Activated naive CD4-positive, alpha-beta T cell treated with anti-CD3 and anti-CD28 coated beads, Interleukin-2, amount 50 U/mL, for 72 hours (primary cell): ENCODE measurements around the gene PRR5. TPM values are rescaled to one million over a fixed set of nuclear protein-coding genes. Genes with fewer than 3 reads are reported as not detected.
A peak's percentile ranks its signal among the peaks of the same experiment; 100 is the strongest.

Experiments used
- ATAC-seq, 2 donors: fragments of 150-1000 bp; cut with Tn5 transposase; 2 replicates each; pipeline ENCODE4 v1.10.0; 2021; ENCODE audit warnings: mild to moderate bottlenecking in 2 of 2, moderate library complexity in 2 of 2
- DNase-seq, 2 donors: peaks; one replicate each; pipeline ENCODE4 v3.0.0; 2021 to 2022; ENCODE audit warnings: low spot score in 2 of 2
- H3K27ac Mint-ChIP-seq, 2 donors: one replicate each; pipeline ENCODE4 v1.8.0; 2022; ENCODE audit warnings: mild to moderate bottlenecking in 2 of 2, mixed read lengths in 2 of 2
- H3K36me3 Mint-ChIP-seq, 2 donors: one replicate each; pipeline ENCODE4 v1.8.0; 2022; ENCODE audit warnings: mixed read lengths in 2 of 2
- H3K9me3 Mint-ChIP-seq, 2 donors: one replicate each; pipeline ENCODE4 v1.8.0; 2022; ENCODE audit warnings: mixed read lengths in 2 of 2
- total RNA-seq, 2 donors: library from RNA; stranded (reverse); gene quantifications; one replicate each; pipeline ENCODE4 v1.2.3, GENCODE V29; 2022

PRR5 gene
- total RNA-seq, 2 donors from 2014 or later, result 11.0 to 15.4 TPM

DNA sequence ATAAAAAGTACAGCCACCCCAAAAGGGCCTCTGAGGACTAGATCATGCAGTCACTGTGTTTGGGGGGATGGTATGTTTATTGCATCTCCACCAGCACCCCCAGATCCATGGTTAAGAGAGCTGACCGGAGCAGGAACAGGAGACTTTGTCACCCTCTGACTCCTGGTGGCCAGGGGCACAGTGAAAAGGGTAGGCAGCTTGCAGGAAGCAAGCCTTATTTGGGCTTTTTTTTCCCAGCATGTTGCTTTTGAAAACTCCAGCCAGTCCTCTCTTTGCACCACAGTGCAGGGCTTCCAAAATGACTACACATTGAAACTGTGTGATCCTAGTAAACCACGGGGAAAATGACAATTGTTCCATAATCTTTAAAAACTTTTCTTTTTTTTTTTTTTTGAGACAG, 20.6 kb downstream of the PRR5 start:
- no peak for ATAC-seq
- H3K27ac Mint-ChIP-seq, result peak overlapping the region in 1 of 2 donors; percentile 44
- no peaks in the 10 kb centered on the region for H3K9me3 Mint-ChIP-seq
- no peaks in the 10 kb centered on the region for H3K36me3 Mint-ChIP-seq
- no peak for DNase-seq

DNA sequence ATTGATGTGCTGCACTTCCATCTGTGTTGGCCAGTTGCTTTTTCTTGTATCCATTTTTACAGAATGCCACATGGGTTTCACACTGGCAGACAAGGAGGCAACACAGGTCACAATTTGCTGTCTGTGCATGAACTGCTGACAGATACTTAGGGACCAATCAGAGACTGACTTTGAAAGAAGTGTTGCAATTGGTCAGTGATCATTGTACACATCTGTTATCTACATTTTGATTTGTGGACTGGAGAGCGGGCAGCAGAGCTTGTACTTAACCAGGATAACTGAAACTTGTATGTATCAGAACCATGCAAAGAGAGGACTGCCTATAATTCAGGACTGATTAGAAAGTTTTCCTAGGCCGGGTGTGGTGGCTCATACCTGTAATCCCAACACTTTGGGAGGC, 21.8 kb downstream of the PRR5 start:
- peak in 1 of 2 donors; percentile 35 for ATAC-seq
- Mint-ChIP-seq H3K9me3 (no peaks in the 10 kb centered on the region), H3K27ac (no peak overlapping the region), H3K36me3 (no peaks in the 10 kb centered on the region)
- DNase-seq, result no peak

GRCh38 chr22:44724416-44724815, 22.4 kb downstream of the PRR5 start:
- no peak overlapping the region for H3K27ac Mint-ChIP-seq
- no peak for DNase-seq
- no peak for ATAC-seq
- no peaks in the 10 kb centered on the region for H3K36me3 Mint-ChIP-seq
- H3K9me3 Mint-ChIP-seq, result no peaks in the 10 kb centered on the region

DNA sequence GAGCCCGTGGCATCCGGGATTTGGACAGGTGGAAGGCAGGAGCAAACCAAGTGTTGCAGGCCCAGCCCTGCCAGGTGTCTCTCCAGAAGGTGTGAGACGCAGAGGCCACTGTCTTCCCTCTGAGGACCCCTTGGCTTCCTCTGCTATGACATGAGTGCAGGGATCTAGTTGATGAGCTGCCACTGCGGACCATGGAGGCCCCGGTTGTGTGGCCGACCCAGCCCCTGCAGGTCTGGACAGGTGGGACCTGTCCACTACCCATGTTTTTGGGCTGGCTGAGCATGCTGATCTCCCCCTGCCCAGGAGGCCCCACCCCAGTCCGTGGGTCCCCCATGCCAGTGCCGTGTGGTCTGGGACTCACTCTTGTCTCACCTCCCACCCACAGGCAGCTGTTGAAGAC, 22.9 kb downstream of the PRR5 start:
- no peaks in the 10 kb centered on the region for H3K9me3 Mint-ChIP-seq
- ATAC-seq, result no peak
- no peak for DNase-seq
- H3K36me3 Mint-ChIP-seq, result no peaks in the 10 kb centered on the region
- H3K27ac Mint-ChIP-seq, result no peak overlapping the region

DNA sequence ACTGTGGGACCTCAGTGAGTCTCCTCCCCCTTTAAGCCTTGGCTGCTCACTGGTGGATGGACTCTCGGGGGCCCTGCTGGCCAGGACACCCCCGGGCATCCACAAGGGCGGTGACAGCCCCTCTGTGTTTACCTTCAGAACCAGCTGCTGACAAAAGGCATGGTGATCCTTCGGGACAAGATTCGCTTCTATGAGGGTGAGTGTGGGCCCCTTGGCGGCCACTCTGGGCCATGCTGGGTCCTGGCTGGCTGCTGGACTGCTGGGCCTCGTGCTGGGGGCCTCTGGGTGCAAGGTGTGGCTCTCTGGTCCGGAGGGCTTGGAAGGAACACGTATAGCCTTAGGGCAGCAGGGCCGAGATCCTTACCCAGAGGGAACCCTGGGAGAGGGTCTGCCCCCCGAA, 24.4 kb downstream of the PRR5 start:
- ATAC-seq (no peak), DNase-seq (no peak)
- no peaks in the 10 kb centered on the region for H3K36me3 Mint-ChIP-seq
- no peaks in the 10 kb centered on the region for H3K9me3 Mint-ChIP-seq
- no peak overlapping the region for H3K27ac Mint-ChIP-seq

GRCh38 chr22:44727148-44727547, 25.1 kb downstream of the PRR5 start:
- ATAC-seq (no peak), DNase-seq (no peak)
- H3K36me3 Mint-ChIP-seq, result no peaks in the 10 kb centered on the region
- H3K9me3 Mint-ChIP-seq, result no peaks in the 10 kb centered on the region
- no peak overlapping the region for H3K27ac Mint-ChIP-seq

- Mint-ChIP-seq H3K36me3 (no peaks in the 10 kb centered on the region), H3K9me3 (no peaks in the 10 kb centered on the region), H3K27ac (peak overlapping the region in 1 of 2 donors; percentile 36)
- ATAC-seq, result no peak
- DNase-seq, result no peak
These were observed 25.7 kb downstream of the PRR5 start for GRCh38 chr22:44727709-44728108.

DNA sequence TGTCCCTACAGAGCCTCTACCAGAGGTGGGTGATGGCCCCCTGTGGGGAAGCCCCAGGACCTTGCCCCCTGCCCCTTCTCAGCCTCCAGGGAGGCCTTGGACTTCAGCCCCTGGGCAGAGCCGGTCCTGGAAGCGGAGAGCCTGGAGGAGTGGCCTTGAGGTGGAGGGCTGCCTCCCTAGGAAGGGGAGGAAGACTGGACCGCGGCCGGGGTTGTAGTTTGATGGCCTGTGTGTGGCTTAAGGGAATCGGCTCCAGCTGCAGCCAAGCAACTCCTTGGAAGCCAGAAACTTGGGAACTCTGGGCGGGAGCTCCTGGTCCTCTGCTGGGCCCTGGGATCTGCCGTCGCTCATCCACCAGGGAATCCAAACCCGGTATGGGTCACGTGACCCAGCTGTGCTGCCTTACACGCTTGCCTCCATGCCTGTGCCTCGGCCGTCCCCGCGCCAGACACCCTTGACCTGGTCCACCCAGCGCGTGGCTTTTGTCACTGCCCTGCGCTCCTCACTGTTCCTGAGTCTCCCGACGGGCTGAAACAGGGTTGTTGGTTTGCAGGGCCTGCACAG, 26.8 kb downstream of the PRR5 start:
- Mint-ChIP-seq H3K36me3 (no peaks in the 10 kb centered on the region), H3K9me3 (no peaks in the 10 kb centered on the region)
- no peak for ATAC-seq

GRCh38 chr22:44729391-44730021, 27.5 kb downstream of the PRR5 start:
- H3K9me3 Mint-ChIP-seq, result no peaks in the 10 kb centered on the region
- DNase-seq (no peak), ATAC-seq (peak; percentile 57 to 68)
- H3K36me3 Mint-ChIP-seq, result no peaks in the 10 kb centered on the region
- peak overlapping the region in 1 of 2 donors; percentile 53 for H3K27ac Mint-ChIP-seq

More for the DNA sequence above, 26.8 kb downstream of the PRR5 start:
- H3K27ac Mint-ChIP-seq, result peak overlapping the region in 1 of 2 donors; percentile 53
- DNase-seq, result no peak

GRCh38 chr22:44730022-44730393, 28.0 kb downstream of the PRR5 start:
- Mint-ChIP-seq H3K36me3 (no peaks in the 10 kb centered on the region), H3K27ac (no peak overlapping the region), H3K9me3 (no peaks in the 10 kb centered on the region)
- DNase-seq (no peak), ATAC-seq (no peak)

GRCh38 chr22:44730490-44731356, 28.7 kb downstream of the PRR5 start:
- Mint-ChIP-seq H3K9me3 (no peaks in the 10 kb centered on the region), H3K27ac (peak overlapping the region in 1 of 2 donors; percentile 23), H3K36me3 (no peaks in the 10 kb centered on the region)
- DNase-seq, result no peak
- no peak for ATAC-seq

- ATAC-seq (no peak), DNase-seq (no peak)
- H3K27ac Mint-ChIP-seq, result no peak overlapping the region
- H3K9me3 Mint-ChIP-seq, result no peaks in the 10 kb centered on the region
- no peaks in the 10 kb centered on the region for H3K36me3 Mint-ChIP-seq
These were observed 29.5 kb downstream of the PRR5 start for GRCh38 chr22:44731357-44731970.

DNA sequence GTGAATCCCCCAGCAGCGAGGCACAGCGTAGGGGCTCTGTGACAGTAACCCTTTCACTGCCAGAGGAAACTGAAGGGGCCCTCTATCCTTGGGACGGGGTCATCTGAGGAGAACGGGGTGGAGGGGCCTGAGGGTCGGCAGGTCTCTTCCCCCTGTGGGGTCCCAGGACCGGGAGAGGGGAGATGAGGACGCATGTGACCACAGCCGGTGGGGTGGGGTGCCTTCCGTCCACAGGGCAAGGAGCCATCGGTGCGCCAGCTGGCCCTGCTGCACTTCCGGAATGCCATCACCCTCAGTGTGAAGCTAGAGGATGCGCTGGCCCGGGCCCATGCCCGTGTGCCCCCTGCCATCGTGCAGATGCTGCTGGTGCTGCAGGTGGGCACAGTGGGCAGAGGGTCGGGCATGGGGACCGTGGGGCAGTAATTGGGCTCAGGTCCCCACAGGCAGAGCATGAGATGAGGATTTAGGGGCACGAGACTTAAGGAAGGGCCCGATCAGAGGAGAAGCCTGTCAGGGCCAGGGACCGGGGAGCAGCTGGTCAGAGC, 30.1 kb downstream of the PRR5 start:
- H3K9me3 Mint-ChIP-seq, result no peaks in the 10 kb centered on the region

DNA sequence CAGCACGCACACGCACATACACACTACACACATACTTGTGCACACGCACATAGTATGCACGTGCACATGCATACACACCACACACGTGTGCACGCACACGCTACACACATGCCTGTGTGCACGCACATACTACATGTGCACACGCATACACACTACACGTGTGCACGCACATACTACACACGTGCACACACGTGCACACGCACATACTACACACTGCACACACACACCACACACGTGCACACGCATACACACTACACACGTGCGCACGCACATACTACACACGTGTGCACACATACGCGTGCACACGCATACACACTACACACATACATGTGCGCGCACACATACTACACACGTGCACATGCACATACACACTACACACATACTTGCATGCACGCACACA, 30.7 kb downstream of the PRR5 start:
- DNase-seq, result no peak
- Mint-ChIP-seq H3K27ac (no peak overlapping the region), H3K36me3 (no peaks in the 10 kb centered on the region), H3K9me3 (no peaks in the 10 kb centered on the region)
- no peak for ATAC-seq

More for the DNA sequence above, 30.1 kb downstream of the PRR5 start:
- peak overlapping the region in 1 of 2 donors; percentile 50 for H3K27ac Mint-ChIP-seq
- no peak for DNase-seq
- H3K36me3 Mint-ChIP-seq, result no peaks in the 10 kb centered on the region
- ATAC-seq, result no peak

- H3K27ac Mint-ChIP-seq, result no peak overlapping the region
- no peaks in the 10 kb centered on the region for H3K9me3 Mint-ChIP-seq
- H3K36me3 Mint-ChIP-seq, result no peaks in the 10 kb centered on the region
- ATAC-seq, result no peak
- no peak for DNase-seq
These were observed 31.6 kb downstream of the PRR5 start for GRCh38 chr22:44733426-44734106.

- ATAC-seq (no peak), DNase-seq (no peak)
- no peaks in the 10 kb centered on the region for H3K9me3 Mint-ChIP-seq
- no peak overlapping the region for H3K27ac Mint-ChIP-seq
- no peaks in the 10 kb centered on the region for H3K36me3 Mint-ChIP-seq
These were observed 32.3 kb downstream of the PRR5 start for GRCh38 chr22:44734278-44734677.
